ENCODE results near the gene ITPRID2.
"Not testable (repeated sequence)": the region's sequence is repeated elsewhere in the genome, so short reads cannot be mapped to it uniquely, and the experiment has no call there.

ITPRID2 gene

DNA sequence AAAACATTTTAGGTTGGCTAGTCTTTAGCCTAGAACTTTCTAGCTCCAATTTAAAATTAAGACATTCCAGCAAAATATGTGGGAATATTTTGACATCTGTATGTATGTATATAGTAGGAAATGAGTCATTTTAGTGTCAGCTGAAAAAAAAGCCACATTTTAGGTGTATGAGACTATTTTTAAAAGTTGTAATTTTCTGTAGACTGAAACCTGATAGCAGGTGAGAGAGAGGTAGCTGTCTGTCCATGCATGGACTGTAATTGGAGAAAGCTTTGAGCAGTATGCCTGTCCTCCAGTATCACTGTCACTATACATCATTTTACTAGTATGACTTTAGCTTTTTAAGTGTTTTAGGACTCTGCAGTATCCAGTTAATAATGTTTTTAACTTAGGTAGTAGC lies 68.0 kb downstream of the ITPRID2 start:
- no peak for DNase-seq (ENCODE audit: low read depth)

DNA sequence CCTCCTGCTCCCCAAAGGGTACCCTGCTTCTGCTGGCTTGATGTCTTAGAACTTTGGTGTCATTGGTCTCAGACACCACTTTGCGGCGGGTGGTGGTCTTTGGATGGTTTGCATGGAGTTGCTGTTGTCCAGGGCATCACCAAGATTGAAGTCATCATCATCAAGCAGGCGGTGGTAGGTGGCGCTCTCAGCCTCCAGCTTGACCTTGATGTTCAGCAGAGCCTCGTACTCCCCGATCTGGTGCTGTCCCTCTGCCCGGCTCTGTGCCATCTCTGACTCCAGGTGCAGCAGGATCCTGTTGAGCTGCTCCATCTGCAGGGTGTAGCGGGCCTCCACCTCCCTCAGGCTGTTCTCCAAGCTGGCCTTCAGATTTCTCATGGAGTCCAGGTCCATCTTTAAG lies 69.6 kb downstream of the ITPRID2 start:
- not testable (repeated sequence) for DNase-seq (ENCODE audit: low read depth)

DNA sequence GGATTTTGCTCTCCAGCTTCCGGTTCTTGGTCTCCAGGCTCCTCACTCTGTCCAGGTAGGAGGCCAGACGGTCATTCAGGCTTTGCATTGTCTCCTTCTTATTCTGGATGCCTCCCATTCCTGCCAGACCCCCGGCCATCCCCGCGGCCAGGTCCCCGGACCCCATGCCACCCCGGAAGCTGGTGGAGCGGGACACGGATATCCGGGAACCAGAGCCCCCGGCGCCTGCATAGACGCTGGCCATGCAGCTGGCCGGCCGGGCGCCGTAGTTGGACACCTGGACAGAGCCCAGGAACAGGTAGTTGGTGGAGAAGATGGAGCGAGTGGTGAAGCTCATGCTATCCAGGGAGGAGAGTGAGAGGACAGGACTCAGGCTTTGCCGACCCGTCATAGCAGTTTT lies 70.6 kb downstream of the ITPRID2 start:
- DNase-seq (ENCODE audit: low read depth) = no peak

DNA sequence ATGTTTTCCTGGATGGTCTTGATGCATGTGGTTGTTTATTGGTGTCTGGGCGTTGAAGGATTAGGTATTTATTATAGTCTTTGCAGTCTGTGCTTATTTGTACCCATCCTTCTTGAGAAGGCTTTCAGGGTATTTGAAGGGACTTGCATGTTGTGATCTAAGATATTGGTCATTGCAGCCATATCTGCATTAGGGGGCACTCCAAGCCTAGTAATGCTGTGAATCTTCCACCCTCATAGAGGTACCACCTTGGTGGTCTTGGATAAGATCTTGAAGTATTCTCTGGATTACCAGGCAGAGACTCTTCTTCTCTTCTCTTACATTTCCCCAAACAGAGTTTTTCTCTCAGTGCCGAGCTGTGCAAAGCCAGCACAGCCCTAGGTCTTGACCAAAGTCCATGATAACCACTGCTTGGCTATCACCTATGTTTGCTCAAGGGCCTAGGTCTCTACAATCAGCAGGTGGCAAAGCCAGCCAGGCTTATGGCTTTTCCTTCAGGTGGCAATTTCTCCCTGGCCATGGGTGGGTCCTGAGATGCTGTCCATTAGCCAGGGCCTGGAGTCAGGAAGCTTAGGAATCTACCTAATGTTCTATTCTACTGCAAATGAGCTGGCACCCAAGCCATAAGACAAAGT lies 78.7 kb downstream of the ITPRID2 start:
- no peak for DNase-seq (ENCODE audit: low read depth)

DNA sequence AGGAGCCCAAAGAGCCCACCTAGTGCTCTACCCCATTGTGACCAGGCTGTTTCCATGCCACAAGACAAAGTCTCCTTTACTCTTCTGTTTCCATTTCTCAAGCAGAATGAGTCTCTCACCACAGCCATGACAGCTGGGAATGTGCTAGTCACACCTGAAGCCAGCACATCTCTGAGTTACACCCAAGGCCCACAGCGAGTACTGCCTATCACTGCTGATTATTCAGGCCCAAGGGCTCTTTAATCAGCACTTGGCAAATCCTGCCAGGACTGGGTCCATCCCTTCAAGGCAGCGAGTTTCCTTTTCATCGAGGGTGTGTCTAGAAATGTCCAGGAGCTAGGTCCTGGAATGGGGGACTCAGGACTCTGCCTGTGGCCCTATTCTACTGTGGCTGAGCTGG lies 79.5 kb downstream of the ITPRID2 start:
- DNase-seq (ENCODE audit: low read depth) = no peak

DNA sequence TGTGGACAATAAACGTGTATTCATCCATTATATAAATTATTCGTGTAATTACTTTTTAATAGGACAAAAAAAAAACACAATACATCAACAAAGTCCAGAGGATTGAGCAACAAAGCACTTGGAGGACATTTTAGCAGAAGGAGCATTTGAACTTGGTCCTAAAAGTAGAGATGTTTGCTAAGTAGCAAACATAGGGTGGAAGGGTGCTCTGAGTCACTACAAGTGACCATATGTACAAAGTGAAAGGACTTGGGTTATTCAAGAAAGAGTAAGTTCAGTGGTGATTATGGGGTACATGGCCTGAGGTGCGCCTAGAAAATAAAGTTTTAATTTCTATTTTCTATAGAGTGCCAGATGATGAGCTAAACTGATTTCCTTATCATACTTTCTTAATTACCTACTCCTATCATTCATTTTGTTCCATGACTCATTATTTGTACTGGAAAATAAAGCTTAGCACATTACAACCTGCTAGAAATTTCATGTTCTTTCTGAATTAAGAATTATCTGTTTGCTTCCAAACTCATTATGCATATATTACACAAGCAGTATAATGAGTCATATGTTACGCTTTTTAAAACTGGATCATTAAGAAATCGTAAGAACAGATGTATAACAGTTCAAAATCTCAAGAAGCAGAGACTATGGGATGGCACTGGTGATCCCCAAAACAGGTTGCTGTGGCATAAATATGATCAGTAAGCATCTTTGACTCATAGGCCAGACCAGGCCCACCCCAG lies 81.1 kb downstream of the ITPRID2 start:
- DNase-seq (ENCODE audit: low read depth) = no peak

DNA sequence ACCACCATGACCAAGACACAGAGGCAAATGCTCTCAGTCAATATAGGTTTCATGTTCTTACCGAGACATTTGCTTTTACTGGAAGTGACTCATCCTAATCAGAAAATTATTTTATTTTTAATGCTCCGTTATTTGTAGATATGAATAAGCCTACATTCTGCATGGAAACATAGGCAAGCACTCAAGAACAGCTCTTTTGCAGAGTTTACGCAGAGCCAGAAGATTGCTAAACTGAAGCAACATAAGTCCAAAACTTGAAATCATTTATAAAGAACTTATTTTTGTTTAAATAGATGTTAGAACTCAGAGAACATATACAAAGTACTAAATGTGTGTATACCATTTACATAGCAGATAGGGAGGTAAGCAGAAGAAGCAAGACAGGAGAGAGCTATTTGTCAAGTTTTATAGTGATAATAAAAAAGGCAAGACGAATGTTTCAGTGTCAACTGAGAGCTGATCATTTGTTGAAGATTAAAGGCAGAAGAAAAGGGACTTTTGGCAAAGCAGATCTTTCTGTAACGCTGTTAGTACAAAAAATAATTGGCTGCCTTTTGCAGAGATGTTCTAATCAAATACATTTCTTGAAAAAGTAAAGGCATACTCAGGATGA lies 81.7 kb downstream of the ITPRID2 start:
- no peak for DNase-seq (ENCODE audit: low read depth)

DNA sequence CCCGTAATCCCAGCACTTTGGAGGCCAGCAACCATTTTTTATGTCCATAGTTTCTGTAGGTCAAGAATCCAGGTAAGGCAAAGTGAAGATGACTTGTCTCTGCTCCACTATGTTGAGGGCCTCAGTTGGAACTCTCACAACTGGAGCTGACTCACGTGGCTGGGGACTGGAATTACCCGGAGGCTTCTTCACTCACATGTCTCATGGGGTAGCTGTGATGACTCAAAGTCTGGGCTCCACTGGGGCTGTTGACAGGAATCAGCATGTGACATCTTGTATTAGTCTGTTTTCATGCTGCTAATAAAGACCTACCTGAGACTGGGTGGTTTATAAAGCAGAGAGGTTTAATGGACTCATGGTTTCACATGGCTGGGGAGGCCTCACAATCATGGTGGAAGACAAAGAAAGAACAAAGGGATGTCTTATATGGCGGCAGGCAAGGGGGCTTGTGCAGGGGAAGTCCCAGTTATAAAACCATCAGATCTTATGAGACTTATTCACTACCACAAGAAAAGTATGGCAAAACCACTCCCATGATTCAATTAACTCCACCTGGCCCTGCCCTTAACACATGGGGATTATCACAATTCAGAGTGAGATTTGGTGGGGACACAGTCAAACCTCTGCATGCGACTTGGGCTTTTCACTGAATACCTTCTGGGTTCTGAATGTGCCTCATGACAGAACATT lies 86.3 kb downstream of the ITPRID2 start:
- DNase-seq (ENCODE audit: low read depth) = no peak

DNA sequence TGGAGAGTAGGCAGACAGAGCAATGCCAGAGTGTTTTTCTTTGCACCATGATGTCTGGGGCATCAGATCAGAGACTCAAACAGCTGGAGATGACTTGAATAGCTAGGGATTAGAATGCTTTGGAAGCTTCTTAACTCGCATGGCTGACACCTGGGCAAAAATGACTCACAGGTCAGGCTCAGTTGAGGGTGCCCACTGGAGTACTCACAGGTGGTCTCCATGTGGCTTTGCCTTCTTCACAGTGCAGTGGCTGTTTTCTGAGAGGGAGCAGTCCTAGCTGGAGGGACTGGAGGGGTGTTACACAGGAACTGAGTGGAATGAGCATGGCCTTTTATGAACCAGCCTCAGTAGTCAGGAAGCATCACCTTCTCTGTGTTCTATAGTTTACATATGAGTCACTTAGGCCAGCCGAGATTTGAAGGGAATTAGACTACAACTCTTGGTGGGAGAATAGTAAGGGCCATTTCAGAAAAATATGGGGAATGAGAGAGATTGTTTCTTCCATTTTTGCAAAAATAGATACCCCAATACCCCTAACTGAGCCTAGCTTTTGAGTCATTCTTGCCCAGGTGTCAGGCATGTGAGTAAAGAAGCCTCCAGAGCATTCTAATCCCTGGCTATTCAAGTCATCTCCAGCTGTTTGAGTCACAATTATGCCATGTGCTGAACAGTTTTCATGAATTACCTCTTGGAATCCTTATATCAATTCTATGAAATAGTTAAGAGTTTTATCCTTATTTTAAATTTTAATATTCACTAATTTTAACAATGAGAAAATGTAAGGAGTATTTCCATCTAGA lies 87.0 kb downstream of the ITPRID2 start:
- no peak for DNase-seq (ENCODE audit: low read depth)

Measured in stimulated activated CD8-positive, alpha-beta memory T cell treated with anti-CD3 and anti-CD28 coated beads, Interleukin-12 subunit alpha, Interleukin-12 subunit beta, amount 100 ng/mL, for 1 hour (primary cell).